Ishikawa (cell line): ENCODE measurements around the gene WNT11.

Source experiments
- CREB1 ChIP-seq: IDR thresholded peaks from 2 replicates; pipeline ENCODE4 v1.6.1; 2012; ENCODE audit warnings: low read depth
- EP300 ChIP-seq: IDR thresholded peaks from 2 replicates; pipeline ENCODE4 v1.6.1; 2012; ENCODE audit warnings: borderline replicate concordance
- RAD21 ChIP-seq: IDR thresholded peaks from 2 replicates; pipeline ENCODE4 v1.6.1; 2012; ENCODE audit warnings: low read depth
- REST ChIP-seq: IDR thresholded peaks from 2 replicates; pipeline ENCODE4 v1.6.1; 2012; ENCODE audit warnings: low read depth, mild to moderate bottlenecking
- TAF1 ChIP-seq: IDR thresholded peaks from 2 replicates; pipeline ENCODE4 v1.6.1; 2012; ENCODE audit warnings: low read depth, mild to moderate bottlenecking
- TEAD4 ChIP-seq: IDR thresholded peaks from 2 replicates; pipeline ENCODE4 v1.6.1; 2012
- USF1 ChIP-seq: IDR thresholded peaks from 2 replicates; pipeline ENCODE4 v1.6.1; 2012

GRCh38 chr11:76150141-76150540 lies 56.2 kb downstream of the WNT11 start:
- TF ChIP-seq USF1 (no peak), REST (no peak), TEAD4 (no peak), EP300 (no peak), TAF1 (no peak), RAD21 (no peak), CREB1 (no peak)
